Cardiac muscle cell (in vitro differentiated cells and primary cell): ENCODE results near the gene CPED1. TPM values are rescaled to one million over a fixed set of nuclear protein-coding genes. Genes with fewer than 3 reads are reported as not detected.

ENCODE experiments used
- DNase-seq, 2 donors: peaks; one replicate each; pipeline versions ENCODE4 v3.0.0 to v3.0.0-alpha.2; 2010 to 2017; ENCODE audit warnings: low read depth in 1 of 2, low spot score in 1 of 2
- H3K27ac ChIP-seq: fragments of 200-600 bp; sonication (generic); 2 replicates; pipeline ENCODE4 v1.5.1; 2016
- H3K27me3 ChIP-seq: fragments of 200-600 bp; sonication (generic); 2 replicates; pipeline ENCODE4 v1.6.0; 2016; ENCODE audit warnings: control low read depth
- H3K36me3 ChIP-seq: fragments of 200-600 bp; sonication (generic); 2 replicates; pipeline ENCODE4 v1.5.1; 2016; ENCODE audit warnings: control low read depth
- H3K4me1 ChIP-seq: fragments of 200-600 bp; sonication (generic); 2 replicates; pipeline ENCODE4 v1.8.1; 2017; ENCODE audit warnings: low read depth, mild to moderate bottlenecking, mixed run types
- H3K4me3 ChIP-seq: fragments of 200-600 bp; sonication (generic); 2 replicates; pipeline ENCODE4 v1.5.1; 2016; ENCODE audit warnings: mild to moderate bottlenecking
- H3K9me3 ChIP-seq: fragments of 200-600 bp; sonication (generic); 2 replicates; pipeline ENCODE4 v1.5.1; 2017; ENCODE audit warnings: low read depth, mild to moderate bottlenecking, control low read depth
- polyA plus RNA-seq: library from polyadenylated mRNA; unstranded; fragments of >200 nt; fragmentation: Nextera tagmentation; extraction: Ambion mirVana; gene quantifications from 2 replicates; pipeline ENCODE4 v1.2.1, GENCODE V29; 2016
- total RNA-seq: library from RNA; depleted of rRNA; stranded (reverse); fragments of >200 nt; gene quantifications from 2 replicates; pipeline ENCODE4 v1.2.3, GENCODE V29; 2016
- TF ChIP-seq, protein P1 (sequence below): IDR thresholded peaks from 2 replicates; pipeline ENCODE4 v1.5.1; 2012; ENCODE audit warnings: low read depth, mild to moderate bottlenecking, low read length

Gene CPED1
- total and polyA plus RNA-seq, 2 experiments from 2014 or later, result 0.67 to 3.2 TPM

DNA sequence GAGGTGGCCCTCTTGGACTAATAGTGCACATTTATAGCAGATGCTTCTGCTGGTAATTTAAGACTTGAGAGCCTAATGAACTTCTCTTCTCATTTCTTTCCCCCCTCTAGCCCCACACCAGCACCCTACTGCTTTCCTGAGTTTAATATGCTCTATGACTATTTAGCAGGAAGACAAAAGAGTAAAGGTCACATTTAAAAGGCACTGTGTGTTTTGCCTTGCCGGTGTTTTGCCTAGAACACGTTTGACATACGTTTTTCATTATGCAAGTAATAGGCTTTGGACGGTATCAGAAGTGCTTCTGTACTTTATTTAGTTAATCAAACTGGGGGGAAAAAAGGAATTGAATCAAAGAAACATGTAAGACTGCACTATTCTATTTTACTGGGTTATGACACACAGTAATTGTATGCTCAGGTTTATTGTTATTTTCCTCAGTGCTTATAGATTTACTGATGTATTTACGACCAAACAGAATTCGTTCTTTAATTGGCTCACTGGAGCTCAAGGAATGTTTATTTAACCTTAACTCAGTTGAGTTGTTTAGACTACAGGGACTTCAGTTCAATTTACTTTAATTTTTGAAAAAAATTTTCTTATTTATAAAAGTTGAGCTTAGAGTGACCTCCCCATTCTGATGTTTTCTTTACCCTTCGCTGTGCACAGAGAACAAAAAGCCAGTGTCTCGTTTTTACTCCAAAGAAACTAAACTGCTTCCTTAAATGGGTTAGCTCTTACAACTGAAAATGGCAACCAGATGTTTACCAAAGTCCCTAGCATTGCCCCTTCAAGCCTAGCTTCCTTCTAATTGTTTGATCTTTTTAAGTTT, 35.4 kb downstream of the CPED1 start:
- Histone ChIP-seq H3K4me1 (peaks cover 26% of the 10 kb centered on the region), H3K9me3 (no peaks in the 10 kb centered on the region), H3K36me3 (no peaks in the 10 kb centered on the region), H3K27ac (no peak overlapping the region), H3K27me3 (no peaks in the 10 kb centered on the region), H3K4me3 (no peak overlapping the region)
- no peak for DNase-seq
- TF ChIP-seq, protein P1, sequence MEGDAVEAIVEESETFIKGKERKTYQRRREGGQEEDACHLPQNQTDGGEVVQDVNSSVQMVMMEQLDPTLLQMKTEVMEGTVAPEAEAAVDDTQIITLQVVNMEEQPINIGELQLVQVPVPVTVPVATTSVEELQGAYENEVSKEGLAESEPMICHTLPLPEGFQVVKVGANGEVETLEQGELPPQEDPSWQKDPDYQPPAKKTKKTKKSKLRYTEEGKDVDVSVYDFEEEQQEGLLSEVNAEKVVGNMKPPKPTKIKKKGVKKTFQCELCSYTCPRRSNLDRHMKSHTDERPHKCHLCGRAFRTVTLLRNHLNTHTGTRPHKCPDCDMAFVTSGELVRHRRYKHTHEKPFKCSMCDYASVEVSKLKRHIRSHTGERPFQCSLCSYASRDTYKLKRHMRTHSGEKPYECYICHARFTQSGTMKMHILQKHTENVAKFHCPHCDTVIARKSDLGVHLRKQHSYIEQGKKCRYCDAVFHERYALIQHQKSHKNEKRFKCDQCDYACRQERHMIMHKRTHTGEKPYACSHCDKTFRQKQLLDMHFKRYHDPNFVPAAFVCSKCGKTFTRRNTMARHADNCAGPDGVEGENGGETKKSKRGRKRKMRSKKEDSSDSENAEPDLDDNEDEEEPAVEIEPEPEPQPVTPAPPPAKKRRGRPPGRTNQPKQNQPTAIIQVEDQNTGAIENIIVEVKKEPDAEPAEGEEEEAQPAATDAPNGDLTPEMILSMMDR, result no peak

DNA sequence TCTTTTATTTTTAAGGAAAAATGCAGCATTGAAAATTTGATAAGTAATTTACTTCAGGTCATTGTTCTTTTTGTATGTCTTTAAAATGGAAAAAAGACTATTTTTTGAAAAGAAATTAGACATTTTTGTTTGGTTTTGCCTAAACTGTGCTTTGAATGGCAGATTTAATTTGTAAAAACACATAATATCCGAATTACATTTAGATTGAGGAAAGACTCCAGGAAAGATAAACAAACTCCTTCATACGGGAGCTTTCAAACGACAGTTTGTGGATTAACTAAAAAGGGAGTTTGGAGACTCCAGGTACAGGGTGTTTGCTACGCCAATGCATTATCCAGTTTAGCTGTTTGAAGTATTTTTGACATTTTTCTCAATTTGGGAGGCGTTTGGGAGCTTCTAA, 36.1 kb downstream of the CPED1 start:
- no peaks in the 10 kb centered on the region for H3K9me3 ChIP-seq
- DNase-seq, result no peak
- H3K27ac ChIP-seq, result no peak overlapping the region
- H3K36me3 ChIP-seq, result no peaks in the 10 kb centered on the region
- TF ChIP-seq, protein P1, result no peak
- no peak overlapping the region for H3K4me3 ChIP-seq
- H3K27me3 ChIP-seq, result no peaks in the 10 kb centered on the region
- peaks cover 23% of the 10 kb centered on the region for H3K4me1 ChIP-seq

DNA sequence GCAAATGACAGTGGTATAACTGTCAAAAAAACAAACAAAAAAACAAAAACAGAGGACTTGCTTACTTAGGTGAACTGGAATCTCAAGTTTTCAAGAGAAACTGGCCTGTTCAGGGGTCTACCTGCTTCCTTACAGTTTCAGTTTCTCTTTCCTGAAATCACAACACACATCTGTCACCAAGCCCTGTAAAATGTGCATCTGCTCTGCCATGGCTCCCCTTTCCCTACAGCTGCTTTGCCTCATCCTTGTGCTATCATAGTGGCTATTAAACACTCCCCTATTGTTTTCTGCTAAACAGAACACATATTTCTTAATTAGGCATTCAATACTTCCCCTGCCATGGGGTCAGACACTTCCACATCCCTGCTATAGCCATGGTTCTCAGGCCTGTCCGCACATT, 37.6 kb downstream of the CPED1 start:
- Histone ChIP-seq H3K36me3 (no peaks in the 10 kb centered on the region), H3K9me3 (no peaks in the 10 kb centered on the region), H3K27me3 (no peaks in the 10 kb centered on the region), H3K4me3 (no peak overlapping the region), H3K4me1 (peaks cover 23% of the 10 kb centered on the region), H3K27ac (no peak overlapping the region)
- TF ChIP-seq, protein P1, result no peak
- DNase-seq, result no peak

DNA sequence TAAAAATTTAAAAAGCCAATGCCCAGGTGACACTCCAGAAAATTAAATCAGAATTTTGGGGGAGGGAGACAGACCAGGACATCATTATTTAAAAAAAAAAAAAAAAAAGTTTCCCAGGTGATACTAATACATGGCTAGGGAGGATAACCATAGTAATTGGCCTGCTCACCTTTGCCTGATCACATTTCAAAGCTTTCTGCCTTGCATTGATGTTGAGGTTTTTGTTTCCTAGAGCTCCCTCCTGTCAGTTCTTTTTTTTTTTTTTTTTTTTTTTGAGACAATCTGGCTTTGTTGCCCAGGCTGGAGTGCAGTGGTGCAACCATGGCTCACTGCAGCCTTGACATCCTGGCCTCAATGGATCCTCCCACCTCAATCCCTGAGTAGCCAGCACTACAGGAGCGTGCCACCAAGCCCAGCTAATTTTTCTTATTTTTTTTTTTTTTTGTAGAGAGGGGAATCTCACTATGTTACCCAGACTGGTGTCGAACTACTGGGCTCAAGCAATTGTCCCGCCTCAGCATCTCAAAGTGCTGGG, 38.1 kb downstream of the CPED1 start:
- Histone ChIP-seq H3K4me3 (no peak overlapping the region), H3K4me1 (peaks cover 23% of the 10 kb centered on the region), H3K27ac (no peak overlapping the region), H3K36me3 (no peaks in the 10 kb centered on the region), H3K27me3 (no peaks in the 10 kb centered on the region), H3K9me3 (no peaks in the 10 kb centered on the region)
- no peak for DNase-seq
- TF ChIP-seq, protein P1, result no peak

DNA sequence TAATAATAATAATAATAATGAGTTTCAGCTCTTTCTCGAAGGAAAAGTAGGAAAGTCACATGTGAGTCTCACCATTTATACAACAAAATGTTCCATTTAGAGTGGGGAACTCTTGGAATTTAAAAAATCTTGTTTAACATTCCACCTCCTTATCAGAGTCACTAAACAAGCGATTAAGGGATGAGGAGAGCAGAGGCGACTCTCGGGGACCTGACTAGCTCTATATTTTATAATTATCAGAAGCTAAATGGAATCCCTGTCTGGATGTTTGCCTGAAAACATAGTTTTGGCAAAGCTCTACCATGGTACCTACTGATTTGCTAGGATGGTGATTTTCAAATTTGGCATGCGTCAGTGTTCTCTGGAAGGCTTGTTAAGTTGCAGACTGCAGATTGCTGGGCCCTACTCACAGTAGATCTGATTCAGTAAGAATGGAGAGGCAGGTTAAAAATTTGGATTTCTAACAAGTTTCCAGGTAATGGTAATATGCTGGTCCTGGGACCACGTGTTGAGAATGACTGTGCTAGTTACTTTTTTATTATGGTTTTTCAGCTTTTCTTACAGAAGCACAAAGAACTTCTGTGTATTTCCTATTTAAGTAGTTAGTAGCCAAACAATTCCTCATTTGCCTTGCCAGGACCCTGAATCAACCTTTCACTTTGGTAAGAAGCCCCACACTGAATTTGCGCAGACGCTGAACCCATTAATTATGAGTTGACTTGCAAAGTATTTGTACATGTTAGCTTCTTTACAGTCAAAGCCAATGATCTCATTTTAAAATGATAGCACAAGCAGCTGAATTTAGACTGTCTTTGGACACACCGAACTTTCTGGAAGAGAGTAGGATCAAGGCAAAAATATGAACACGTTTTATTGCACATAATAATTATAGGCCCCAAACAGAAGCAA, 39.5 kb downstream of the CPED1 start:
- Histone ChIP-seq H3K4me3 (no peak overlapping the region), H3K27ac (peak overlapping the region; percentile 74), H3K9me3 (no peaks in the 10 kb centered on the region), H3K4me1 (peaks cover 20% of the 10 kb centered on the region), H3K27me3 (no peaks in the 10 kb centered on the region), H3K36me3 (no peaks in the 10 kb centered on the region)
- peak in 1 of 2 donors; percentile 33 for DNase-seq
- TF ChIP-seq, protein P1, result no peak
